NCI-H446 treated with DMSO at 0.1 percent for 48 hours (cell line): ENCODE measurements around the gene POC1B.

Source experiments
- DNase-seq: peaks from one replicate; lab custom pipeline; 2025; lab: John Stamatoyannopoulos, UW

Gene POC1B

GRCh38 chr12:89525824-89526770 lies at the start of gene POC1B:
Gene POC1B, minus strand, starts transcription at chr12:89526047. Its CDS starts 152 bp downstream, at chr12:89525895.
- peak; percentile 62 for DNase-seq

- DNase-seq: no peak
Measured at GRCh38 chr12:89575374-89575773, 49.5 kb upstream of the POC1B start.

GRCh38 chr12:89574736-89575208 lies 48.9 kb upstream of the POC1B start:
- no peak for DNase-seq

- DNase-seq: no peak
Measured at GRCh38 chr12:89573051-89573810, 47.4 kb upstream of the POC1B start.

GRCh38 chr12:89571491-89572195 lies 45.8 kb upstream of the POC1B start:
- peak; percentile 50 for DNase-seq

GRCh38 chr12:89568484-89568883 lies 42.6 kb upstream of the POC1B start:
- DNase-seq: no peak

- no peak for DNase-seq
Measured at GRCh38 chr12:89567691-89568239, 41.9 kb upstream of the POC1B start.

- no peak for DNase-seq
Measured at GRCh38 chr12:89566615-89567014, 40.8 kb upstream of the POC1B start.

GRCh38 chr12:89565002-89565401 lies 39.2 kb upstream of the POC1B start:
- no peak for DNase-seq

- DNase-seq: no peak
Measured at GRCh38 chr12:89559753-89560152, 33.9 kb upstream of the POC1B start.

GRCh38 chr12:89556976-89557375 lies 31.1 kb upstream of the POC1B start:
- no peak for DNase-seq

- DNase-seq: no peak
Measured at GRCh38 chr12:89552376-89552775, 26.5 kb upstream of the POC1B start.

- DNase-seq: no peak
Measured at GRCh38 chr12:89551747-89552146, 25.9 kb upstream of the POC1B start.

GRCh38 chr12:89547101-89547500 lies 21.3 kb upstream of the POC1B start:
- DNase-seq: no peak

- DNase-seq: no peak
Measured at GRCh38 chr12:89546151-89546550, 20.3 kb upstream of the POC1B start.

GRCh38 chr12:89544681-89545184 lies 18.9 kb upstream of the POC1B start:
- peak; percentile 80 for DNase-seq

GRCh38 chr12:89544022-89544421 lies 18.2 kb upstream of the POC1B start:
- no peak for DNase-seq

GRCh38 chr12:89542912-89543592 lies 17.2 kb upstream of the POC1B start:
- peak; percentile 50 for DNase-seq

- no peak for DNase-seq
Measured at GRCh38 chr12:89542236-89542635, 16.4 kb upstream of the POC1B start.

- no peak for DNase-seq
Measured at GRCh38 chr12:89540586-89540985, 14.7 kb upstream of the POC1B start.
